Measurements from ENCODE around the gene VAPA.

- TF ChIP-seq POLR2A (IDR thresholded peaks at IDR 0.05) (no peak), CTCF (IDR thresholded peaks at IDR 0.05) (no peak)
Observed at GRCh38 chr18:9916808-9917207, 3.0 kb downstream of the VAPA start.
